Measurements from ENCODE around the gene AZU1.
"Not testable (repeated sequence)": the region's sequence is repeated elsewhere in the genome, so short reads cannot be mapped to it uniquely, and the experiment has no call there.

AZU1 gene

GRCh38 chr19:831407-832369 is 4.1 kb downstream of the AZU1 start:
- DNase-seq, result no peak

GRCh38 chr19:834216-834615 is 6.6 kb downstream of the AZU1 start:
- DNase-seq, result no peak

GRCh38 chr19:835210-835810 is 7.7 kb downstream of the AZU1 start:
- no peak for DNase-seq

- no peak for DNase-seq
Observed at GRCh38 chr19:840519-841206, 13.0 kb downstream of the AZU1 start, which contains the start of gene PRTN3. PRTN3 (plus strand) TSS chr19:840999; CDS start chr19:841009, 10 bp downstream.

- DNase-seq, result not testable (repeated sequence)
Observed at GRCh38 chr19:842802-843179, 15.2 kb downstream of the AZU1 start.

- DNase-seq, result no peak
Observed at GRCh38 chr19:843180-843835, 15.7 kb downstream of the AZU1 start.

GRCh38 chr19:843836-844545 is 16.4 kb downstream of the AZU1 start:
- DNase-seq, result peak; percentile 19

- DNase-seq, result no peak
Observed at GRCh38 chr19:844546-844971, 16.9 kb downstream of the AZU1 start.

- no peak for DNase-seq
Observed at GRCh38 chr19:845707-846521, 18.3 kb downstream of the AZU1 start.

- no peak for DNase-seq
Observed at GRCh38 chr19:848386-848921, 20.8 kb downstream of the AZU1 start.

- DNase-seq, result not testable (repeated sequence)
Observed at GRCh38 chr19:849195-849594, 21.6 kb downstream of the AZU1 start.

GRCh38 chr19:850221-850978 is 22.8 kb downstream of the AZU1 start:
- peak; percentile 61 for DNase-seq

- DNase-seq, result no peak
Observed at GRCh38 chr19:850979-851335, 23.3 kb downstream of the AZU1 start.

- DNase-seq, result no peak
Observed at GRCh38 chr19:852136-853013, 24.7 kb downstream of the AZU1 start, which contains the start of gene ELANE. ELANE (plus strand) TSS chr19:852303; CDS start chr19:852329, 26 bp downstream.

- DNase-seq, result no peak
Observed at GRCh38 chr19:853014-853585, 25.5 kb downstream of the AZU1 start.

GRCh38 chr19:853614-854220 is 26.1 kb downstream of the AZU1 start:
- not testable (repeated sequence) for DNase-seq

- DNase-seq, result no peak
Observed at GRCh38 chr19:854549-854948, 26.9 kb downstream of the AZU1 start.

- DNase-seq, result no peak
Observed at GRCh38 chr19:855142-855541, 27.5 kb downstream of the AZU1 start.
